HuH-7 (cell line): ENCODE data around the gene ATP7B.

Experiments
- DNase-seq: peaks from one replicate; pipeline ENCODE4 v3.0.0; 2011; ENCODE audit warnings: low spot score

Gene ATP7B

DNA sequence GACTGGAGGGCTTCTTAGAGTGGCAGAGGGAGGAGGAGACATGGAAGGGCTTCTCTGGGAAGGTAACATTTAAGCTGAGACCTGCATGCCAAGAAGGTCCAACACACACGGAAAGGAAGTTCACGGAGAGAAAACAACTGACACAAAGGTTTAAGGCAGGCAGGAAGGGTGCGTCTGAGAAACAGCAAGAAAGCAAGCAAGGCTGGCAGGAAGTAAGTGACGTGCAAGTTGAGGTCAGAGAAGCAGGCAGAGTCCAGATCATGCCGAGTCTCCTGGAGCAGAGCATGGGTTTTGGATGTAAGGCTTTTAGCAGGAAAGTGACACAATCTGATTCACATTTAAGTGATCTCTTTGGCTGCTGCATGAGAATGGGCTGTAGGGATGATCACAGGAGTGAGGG, 60.5 kb downstream of the ATP7B start:
- DNase-seq: no peak

DNA sequence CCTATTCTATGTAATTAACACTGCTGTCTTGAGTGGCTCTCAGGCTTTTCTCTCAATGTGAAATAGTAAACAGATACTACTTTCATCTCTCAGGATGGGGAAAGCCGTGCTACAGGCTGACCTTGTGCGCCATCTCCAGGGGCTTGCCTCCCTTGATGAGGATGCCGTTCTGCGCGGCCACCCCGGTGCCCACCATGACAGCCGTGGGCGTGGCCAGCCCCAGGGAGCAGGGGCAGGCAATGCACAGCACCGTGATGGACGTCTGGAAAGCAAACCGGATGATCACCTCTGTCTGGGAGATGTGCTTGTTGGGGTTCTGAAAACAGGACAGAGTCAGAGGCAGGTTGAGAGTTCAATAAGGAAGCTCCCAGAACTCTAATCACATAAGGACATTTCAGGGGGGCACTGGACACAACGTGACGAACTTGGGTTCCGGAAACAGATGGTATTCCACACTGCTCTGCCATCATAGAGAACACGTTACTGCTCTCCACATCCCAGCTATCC, 65.0 kb downstream of the ATP7B start:
- DNase-seq: no peak

DNA sequence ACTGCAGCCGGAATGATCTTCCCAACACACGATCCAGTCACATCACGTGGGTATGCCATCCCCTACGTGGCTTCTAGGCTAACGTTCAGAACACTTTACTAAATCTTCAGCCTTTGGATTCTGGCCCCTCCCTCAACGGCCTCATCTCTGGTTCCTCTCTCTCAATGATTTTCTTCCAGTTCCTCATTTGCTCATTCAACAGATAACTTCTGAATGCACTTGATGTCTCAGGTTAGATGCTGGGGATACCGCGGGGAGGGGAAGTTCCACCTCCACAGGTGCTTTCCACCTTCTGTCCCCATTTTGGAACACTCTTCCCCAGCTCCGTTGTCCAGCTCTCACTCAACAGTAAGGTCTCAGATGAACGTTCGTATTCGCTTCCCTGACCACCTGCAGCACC, 66.1 kb downstream of the ATP7B start:
- no peak for DNase-seq

DNA sequence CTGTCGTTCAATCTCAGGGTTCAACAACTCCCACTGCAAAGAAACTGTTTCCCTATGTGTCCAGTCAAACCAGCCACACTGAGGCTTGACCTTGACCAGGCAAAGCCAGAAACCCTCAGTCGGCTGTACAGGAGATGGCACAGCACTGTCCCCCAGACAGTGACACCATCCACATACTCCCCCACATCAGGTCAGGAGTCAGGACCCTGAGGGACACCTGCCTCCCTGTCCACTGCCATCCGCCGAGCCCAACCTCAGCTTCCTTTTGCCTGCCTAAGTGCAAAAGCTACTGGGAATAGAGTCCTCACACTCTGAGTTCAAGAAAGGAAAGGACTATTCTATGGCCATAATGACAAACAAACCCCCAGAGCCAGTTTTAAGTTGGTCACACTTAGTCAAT, 66.8 kb downstream of the ATP7B start:
- DNase-seq: no peak

DNA sequence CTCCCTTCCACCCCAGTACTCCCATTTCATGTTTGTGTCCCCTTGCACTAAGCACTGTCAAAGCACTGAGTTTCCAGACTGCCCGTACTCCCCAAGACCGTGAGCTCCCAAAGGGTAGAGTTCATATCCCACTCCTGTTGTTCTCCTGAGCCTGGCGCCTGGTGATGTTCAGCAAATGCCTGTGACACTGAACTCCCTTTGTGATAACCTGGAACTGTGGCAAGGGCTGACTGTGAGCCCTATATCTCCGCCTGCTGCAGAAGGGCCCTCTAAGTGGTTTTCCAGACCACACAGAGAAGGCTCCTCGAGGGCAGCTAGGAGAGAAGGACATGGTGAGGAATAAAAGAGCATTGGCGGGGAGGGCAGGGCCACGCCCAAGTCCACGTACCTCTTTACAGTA, 67.5 kb downstream of the ATP7B start:
- no peak for DNase-seq

DNA sequence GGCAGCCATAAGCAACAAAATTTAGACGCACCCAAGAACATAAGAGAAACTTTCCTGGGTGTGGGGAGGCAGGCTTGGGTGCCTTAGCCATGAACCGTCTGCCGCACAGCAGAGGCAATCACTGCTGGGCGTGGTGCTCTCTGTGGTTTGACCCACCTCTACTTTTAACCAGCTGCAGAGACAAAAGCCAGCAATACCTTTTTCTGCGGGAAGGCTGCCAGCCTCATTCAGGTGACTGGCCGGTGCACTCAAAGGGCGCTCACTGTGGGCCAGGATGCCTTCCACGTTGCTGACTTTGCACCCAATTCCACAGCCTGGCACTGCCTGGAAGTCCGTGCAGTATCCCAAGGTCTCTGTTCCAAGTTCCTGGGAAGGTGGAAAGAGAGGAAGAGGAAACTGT, 69.1 kb downstream of the ATP7B start:
- no peak for DNase-seq

DNA sequence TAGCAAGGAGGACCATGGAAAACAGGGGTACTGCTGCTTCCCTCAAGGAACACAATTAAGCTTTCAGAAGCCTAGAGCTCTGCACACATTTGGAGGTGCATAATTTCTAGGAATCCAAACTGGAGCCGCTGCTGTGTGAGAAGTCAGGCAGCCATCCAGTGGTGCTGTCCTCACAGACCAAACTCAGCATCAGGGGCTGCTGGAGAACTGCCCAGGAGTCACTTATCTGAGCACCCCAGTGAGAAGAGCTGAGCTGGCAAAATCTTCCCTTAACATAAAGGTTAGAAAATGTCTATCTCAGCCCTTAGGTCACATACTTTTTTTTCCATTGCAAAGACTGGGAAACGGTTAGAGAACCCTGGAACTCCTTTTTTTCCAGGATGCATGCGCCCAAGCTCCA, 72.8 kb downstream of the ATP7B start:
- DNase-seq: no peak

DNA sequence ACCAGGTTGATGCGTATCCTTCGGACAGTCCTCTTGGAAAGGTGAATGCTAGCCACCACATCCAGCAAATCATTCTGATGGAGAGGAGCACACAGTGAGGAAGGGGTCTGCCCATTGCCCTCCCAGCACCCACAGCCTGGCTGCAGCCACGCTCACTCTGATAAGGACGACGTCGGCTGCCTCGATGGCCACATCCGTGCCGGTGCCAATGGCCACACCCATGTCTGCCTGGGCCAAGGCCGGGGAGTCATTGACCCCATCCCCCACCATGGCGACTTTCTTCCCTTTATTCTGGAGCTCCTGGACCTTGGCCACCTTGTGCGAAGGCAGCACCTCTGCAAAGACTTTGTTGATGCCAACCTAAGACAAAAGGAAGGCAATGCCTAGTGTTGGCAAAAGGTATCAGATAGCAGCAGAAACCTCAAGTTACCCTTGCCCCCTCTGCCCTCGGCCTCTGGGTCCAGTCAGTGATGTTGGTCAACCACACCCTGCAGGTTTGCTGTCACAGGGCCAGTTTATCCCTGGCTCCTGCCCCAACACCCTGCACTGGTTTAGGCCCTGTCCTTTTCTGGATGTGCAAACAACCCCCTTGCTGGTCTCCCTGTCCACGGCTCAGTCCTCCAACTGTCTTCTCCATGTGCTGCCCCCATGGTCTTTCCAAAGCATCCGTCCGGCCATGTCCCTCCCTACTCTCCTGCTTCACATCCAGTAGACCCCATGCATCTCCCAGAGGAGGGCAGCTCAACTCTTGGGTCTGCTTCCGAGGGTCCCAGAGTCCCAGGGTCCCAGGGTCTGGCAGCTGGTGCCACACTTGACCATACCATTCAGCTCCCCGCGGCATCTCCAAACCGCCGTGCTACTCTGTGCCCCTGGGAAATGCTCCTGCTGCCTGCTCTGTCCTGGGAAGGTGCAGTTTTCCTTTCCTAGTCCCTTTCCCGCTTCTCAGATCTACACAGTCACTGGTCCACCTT, 73.6 kb downstream of the ATP7B start:
- no peak for DNase-seq

DNA sequence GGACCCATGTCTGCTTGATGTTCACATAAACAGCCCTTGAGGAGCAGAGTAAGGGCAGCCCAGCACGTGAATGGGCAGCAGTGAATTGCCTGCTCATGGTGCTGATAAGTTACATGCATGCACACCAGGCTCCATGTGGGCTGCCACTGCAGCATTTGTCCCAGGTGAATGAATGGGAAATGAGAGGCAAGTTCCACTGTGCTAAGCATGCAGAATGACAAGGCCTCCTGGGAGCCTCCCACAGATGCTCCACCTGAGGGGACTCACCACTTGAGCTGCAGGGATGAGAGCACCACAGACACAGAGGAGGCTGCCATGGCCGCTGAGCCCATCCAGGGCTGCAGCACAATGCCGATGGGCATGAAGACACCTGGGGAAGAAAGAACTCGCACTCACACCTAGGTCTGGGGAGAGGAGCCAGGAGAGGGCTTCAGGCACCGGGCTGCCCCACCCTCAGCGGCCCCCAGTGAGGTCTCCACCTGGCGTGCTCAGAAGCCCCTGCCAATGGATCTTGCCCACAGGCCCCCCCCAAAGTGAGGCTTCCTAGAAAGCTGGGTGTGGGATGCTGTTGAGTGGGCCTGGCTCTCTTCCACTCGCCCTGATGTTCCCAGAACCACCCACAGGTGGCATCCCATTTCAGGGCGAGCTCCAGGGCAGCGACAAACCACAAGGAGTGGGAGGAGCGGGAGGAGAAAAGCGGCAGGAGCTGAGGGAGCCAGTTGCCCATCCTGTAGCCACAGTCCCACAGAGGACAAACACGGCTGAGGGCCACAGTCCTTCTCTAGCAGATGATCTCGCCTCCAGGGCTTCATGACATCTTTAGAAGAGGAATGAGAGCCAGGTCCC, 75.7 kb downstream of the ATP7B start:
- peak; percentile 39 for DNase-seq

DNA sequence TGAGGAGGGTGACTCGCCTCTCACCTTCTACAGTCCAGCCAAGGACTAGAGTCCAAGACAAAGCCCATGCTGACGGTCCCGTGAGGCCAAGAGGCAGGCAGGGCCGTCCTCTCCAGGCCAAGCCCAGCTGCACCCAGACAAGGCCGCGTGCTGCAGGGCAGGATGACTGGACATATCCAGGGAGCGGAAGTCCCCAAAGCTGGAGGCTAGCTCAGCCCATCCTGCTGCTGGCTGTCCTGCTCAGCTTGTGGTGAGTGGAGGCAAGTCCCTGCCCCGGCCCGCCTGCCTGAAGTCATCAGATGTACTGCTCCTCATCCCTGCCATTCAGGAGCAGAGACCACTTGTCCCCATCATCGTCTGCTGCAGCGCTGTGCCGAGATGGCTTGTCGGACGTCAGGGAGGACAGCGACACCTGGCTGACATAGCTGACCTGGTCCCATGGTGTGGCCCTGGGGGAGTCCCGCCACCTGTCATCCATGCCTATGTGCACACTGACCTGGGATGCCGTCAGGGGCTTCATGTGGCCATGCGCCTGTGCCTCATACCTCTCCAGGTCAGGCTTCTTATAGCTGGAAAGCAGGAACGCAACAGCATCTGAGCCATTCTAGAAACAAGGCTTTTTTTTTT, 76.7 kb downstream of the ATP7B start:
- DNase-seq: no peak

DNA sequence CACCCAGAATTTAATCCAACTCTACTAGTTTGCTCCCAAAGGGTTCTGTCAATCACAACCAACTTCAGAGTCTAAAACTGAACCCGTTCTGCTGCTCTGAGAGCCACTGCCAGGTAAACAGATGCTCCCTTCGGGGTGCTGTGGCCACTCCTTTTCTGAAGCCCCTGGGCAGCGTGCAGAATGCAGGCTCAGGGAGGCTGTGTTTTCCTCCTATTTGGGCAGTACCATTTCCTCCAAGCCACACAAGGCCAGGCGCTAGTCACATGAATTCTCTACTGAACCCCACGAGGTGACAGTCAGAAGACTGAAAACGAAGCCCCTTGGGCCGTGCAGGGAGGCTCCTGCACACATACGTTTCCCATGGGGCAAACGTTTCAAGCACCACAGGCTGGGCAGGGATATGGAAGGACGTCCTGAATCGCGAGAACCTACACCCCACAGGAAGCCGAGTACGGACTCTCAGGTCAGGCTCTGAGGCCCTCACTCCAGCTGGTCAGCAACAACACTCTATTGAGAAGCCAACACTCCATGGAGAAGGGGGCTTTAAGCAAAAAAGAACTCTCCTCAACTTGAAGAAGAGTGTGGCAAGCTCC, 77.7 kb downstream of the ATP7B start:
- no peak for DNase-seq

DNA sequence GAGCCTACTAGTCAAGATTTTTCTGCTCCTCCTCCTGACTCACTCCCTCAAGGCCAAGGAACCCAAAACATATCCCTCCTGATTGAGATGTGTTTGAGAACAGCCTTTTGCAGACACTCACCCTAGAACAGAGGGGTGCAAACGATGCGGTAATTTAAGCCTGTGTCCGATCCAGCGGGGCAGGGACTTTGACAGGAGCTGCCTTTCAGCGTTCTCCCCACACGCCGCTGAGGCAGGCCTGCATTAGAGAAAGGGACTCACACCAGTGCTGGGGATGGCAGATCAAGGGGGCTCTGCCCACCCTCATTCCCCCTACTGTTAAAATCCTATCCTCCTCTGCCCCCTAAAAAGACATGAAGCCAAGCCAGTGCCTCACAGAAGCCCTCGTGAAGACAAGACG, 79.0 kb downstream of the ATP7B start:
- no peak for DNase-seq

DNA sequence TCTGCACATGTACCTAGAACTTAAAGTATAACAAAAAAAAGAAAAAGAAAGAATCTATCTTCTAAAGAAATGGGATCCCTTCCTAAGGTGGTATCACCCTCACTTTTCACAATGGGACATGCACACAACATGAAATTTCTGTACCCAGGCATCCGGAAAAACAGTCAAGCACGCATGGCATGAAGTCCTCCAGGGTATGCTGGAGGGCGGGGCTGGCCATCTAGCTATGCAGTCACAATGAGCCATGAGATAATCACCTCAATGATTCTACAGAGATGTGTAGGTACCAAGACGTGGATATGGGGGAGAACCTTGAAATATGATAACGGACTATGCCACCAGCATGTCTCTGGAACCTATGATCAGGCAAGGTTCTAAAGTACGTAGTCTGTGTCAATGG, 79.6 kb downstream of the ATP7B start:
- no peak for DNase-seq

DNA sequence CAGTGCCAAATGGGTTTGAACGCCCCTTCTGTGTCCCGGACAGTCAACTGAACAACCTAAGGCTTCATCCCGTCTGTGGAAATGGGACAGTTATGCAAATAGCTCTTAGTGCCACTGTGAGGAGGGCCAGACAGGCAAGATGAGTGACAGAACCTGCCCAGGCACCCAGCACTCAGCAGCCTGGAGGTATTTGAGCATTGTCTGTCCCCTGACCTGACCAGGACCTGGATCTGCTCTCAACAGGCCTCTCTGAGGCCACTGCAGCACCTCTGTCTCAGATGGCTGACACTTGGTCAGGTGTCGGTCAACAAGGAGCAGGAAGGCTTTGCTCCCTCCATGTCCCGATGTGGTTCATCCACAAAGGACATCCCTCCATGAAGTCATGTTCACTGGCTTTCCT, 81.6 kb downstream of the ATP7B start:
- no peak for DNase-seq

DNA sequence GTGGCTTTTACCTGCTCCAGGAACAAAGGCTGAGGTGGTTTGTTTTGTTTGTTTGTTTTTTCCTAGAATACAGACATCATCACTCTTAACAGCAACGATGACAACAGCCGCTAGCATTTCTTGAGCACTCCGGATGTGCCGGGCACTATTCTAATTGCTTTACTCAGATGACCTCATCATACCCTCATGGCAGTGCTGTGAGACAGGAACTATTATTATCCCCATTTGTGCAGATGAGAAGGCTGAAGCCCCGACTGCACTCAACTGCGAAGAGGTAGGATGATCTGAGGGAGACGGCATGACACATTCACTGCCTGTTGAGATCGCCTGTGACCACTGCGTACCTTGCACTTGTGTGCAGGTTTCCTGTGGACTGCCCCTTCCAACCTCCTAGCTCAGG, 83.0 kb downstream of the ATP7B start:
- DNase-seq: no peak

DNA sequence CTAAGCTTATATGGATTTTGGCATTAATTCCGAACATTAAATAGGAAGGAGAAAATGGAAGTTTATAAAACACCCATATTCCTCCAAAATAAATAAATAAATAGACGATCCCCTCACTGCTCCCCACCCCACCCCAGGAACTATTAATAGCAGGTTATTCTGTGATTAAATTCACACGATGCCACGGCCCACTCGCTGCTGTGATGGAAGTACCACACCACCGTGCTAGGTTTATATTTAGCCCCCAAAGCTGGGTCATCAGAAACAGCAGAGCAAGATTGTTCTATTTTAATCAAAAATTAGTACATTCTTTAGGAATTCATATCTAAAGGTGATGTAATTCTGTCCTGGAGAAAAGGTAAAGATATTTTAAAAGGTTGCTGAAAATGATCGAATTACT, 84.1 kb downstream of the ATP7B start:
- no peak for DNase-seq

DNA sequence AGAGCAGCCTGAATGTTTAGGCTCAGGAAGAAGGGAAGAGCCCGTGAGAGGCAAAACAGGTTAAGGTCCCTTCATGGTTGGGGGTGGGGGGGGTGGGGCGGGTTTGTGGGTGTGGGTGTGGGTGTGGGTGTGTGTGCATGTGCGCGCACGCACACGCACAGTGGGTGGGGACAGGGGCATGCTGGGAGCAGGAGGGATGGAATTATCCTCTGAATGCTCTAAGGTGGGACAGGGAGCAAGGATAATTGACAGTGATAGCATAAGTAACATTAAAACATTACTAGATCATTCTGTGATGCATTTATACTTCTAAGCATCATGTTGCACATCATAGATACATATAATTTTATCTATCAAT, 84.7 kb downstream of the ATP7B start:
- no peak for DNase-seq

DNA sequence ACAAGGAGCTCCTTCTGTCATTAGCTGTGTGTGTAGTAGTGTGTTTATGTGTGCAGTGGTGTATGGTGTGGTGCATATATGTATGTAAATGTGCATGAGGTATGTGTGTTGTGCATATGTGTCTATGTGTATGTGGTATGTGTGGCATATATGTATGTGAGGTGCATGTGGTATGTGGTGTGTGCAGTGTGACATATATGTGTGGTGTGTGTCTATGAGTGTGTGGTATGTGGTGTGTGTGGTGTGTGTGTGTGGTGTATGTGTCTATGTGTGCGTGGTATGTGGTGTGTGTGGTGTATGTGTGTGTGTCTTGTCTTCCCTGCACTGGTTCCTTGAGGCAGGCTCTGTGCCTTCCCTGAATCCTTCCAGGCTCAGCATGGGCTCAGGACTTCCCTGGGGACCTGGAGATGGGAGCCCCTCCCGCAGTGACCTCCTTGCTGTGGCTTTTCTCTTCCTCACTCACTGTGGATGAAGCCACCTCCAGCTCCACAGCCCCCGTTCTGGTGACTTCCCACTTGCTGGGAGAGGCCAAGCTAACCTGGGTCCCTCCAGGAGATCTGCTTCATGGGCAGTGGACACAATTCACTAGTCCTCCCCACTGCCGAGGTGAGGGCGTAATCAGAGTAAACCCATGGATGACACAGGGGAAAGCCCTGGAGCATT, 85.3 kb downstream of the ATP7B start:
- no peak for DNase-seq

DNA sequence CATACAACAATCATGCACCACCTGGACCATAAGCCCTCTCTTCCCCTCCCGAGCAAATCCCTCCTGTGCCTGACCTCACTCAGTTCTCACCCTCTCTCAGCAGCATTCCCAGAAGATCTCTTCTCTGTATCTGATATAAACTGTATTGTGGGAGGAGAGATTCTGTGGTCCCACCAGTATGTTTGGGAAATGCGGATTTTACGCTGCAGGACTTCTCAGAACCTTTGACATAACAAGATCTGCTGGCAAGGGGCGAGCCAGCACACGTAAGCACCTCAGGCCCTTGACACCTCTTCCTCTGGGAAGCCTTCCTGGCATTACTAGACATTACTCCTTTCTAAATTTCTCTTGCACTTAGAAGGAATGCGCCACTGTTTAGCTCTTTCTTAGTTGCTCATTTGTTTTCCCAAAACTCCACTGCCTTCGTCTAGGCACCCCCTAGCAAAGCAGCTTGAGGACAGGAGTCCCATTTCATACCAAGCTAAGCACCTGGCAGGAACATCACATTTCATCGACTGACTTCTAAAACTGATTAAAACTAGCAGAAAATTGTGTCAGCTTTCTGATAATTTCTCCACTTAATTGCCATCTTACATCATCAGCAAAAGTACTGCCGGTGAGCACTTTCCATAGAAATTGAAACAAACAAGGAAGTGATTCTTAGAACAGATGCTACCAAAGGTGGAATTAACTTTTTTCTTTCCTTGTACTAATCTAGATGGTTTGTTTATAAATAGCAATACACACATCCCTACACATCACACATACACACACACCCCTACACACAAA, 86.3 kb downstream of the ATP7B start:
- no peak for DNase-seq

DNA sequence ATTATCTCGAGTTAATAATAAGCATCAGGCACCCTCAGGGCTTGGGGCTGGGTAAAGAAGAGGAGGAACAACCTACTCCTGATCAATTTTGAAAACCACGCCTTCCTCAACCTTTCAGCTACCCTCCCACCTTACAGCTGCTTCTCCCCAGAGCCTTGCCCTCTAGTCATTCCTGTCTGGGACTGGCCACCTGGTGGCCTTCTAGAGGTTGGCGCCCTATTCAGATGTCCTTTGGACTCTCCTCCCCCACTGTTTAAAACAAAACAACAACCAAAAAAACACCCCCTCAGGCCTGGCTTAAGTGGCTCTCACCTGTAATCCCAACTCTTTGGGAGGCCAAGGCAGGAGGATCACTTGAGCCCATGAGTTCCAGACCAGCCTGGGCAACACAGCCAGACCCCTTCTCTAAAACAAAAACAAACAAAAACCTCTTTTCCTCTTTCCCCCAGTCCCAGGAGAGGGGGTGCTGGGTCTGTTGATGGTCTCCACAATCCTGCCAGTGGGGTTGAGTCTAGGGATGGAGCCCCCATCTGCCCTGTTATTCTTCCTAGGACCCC, 87.2 kb downstream of the ATP7B start:
- DNase-seq: peak; percentile 52
